Measurements from ENCODE around the gene ZNF124. TPM values are rescaled to one million over a fixed set of nuclear protein-coding genes. Genes with fewer than 3 reads are reported as not detected.

The ZNF124 gene
- total RNA-seq, 2 experiments from 2014 or later: 10.8 to 11.8 TPM

DNA sequence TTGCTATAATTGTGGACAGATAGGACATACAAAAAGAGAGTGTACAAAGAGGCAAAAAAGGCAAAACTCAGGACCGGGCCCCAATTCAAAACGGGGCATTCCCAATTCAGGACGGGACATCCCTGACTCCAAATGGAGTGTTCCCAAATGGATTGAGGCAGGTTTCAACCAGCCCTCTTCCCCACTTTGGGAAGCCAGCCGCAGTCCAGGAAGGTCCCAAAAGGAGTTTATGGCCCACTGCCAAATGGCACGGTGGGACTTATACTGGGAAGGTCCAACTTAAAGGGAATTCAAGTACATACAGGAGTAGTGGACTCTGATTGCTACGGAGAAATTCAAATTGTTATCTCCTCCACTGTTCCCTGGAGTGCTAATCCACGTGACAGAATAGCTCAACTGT, 64.1 kb downstream of the ZNF124 start:
- H3K4me3 Mint-ChIP-seq: no peak overlapping the region
- POLR2A ChIA-PET: no interaction called here
- peaks cover 8% of the 10 kb centered on the region for H3K9me3 Mint-ChIP-seq
- peaks cover 36% of the 10 kb centered on the region for H3K27me3 Mint-ChIP-seq
- H3K4me1 Mint-ChIP-seq (ENCODE audit: low read depth): peaks cover 20% of the 10 kb centered on the region
- peaks cover 9% of the 10 kb centered on the region for H3K36me3 Mint-ChIP-seq
- intact Hi-C loops (cut with micrococcal nuclease): loop anchor here (10.0 kb wide), 1 partner anchor 227 kb away; the partner anchor contains the start of gene ZNF496
- H3K27ac Mint-ChIP-seq: no peak overlapping the region
- CTCF ChIA-PET: interaction anchor here (0.7 kb wide), 1 partner anchor 266 kb away, joined by 3 read pairs; no protein-coding TSS in a partner anchor
- DNase-seq: no peak

DNA sequence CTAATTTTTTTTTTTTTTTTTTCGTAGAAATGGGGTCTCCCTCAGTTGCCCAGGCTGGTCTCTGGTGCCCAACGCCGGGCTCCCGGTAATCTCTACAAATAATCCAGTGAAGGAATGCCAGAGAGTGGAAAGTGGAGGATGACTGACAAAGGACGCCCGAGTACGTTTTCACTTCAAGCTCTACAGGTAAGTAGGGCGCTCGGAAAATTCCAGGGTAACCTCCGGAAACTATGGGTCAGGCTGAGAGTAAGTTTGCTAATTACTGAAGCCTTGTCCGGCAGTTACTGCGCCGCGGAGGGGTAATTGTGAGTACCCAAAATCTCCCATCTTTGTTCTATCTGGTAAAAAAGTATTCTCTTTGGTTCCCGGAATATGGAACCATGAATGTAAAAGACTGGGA, 65.9 kb downstream of the ZNF124 start:
- Mint-ChIP-seq H3K36me3 (peaks cover 25% of the 10 kb centered on the region), H3K9me3 (peaks cover 23% of the 10 kb centered on the region), H3K4me1 (ENCODE audit: low read depth) (peaks cover 23% of the 10 kb centered on the region), H3K4me3 (no peak overlapping the region), H3K27me3 (peaks cover 32% of the 10 kb centered on the region), H3K27ac (no peak overlapping the region)
- CTCF ChIA-PET: interaction anchor here (0.6 kb wide), 1 partner anchor 382 kb away, joined by 5 read pairs; the partner anchor contains the start of gene SCCPDH
- DNase-seq: no peak
- POLR2A ChIA-PET: interaction anchor here (0.9 kb wide), 1 partner anchor 28 kb away, joined by 3 read pairs; no protein-coding TSS in a partner anchor
- intact Hi-C loops (cut with micrococcal nuclease): loop anchor here (2.0 to 10.0 kb wide), 2 partner anchors 229 to 539 kb away; partner anchors contain the start of genes CNST, TFB2M and ZNF496

Small RNAs within 50 kb of the gene (microRNA-seq; reads per million reads assigned to microRNA genes)
- not detected for gene MIR3916 (ENCODE audit: borderline microRNAs expressed, borderline number of aligned reads, borderline replicate concordance)

Other genes with a start within 250 kb of the ZNF124 start
- 10 to 100 TPM; 35.8 to 40.3 TPM for gene AHCTF1, start 240.1 kb downstream of the ZNF124 start, total RNA-seq
- under 1 TPM; 0.74 to 0.99 TPM for gene ZNF695, start 164.0 kb downstream of the ZNF124 start, total RNA-seq
- 1 to 10 TPM; 3.9 to 4.5 TPM for gene ZNF670, start 93.2 kb downstream of the ZNF124 start, total RNA-seq
- gene ZNF669, start 67.7 kb downstream of the ZNF124 start, total RNA-seq: 1 to 10 TPM; 7.9 to 8.4 TPM
- not detected for gene VN1R5, start 84.1 kb upstream of the ZNF124 start, total RNA-seq
- 10 to 100 TPM; 10.6 to 12.0 TPM for gene ZNF496, start 159.8 kb upstream of the ZNF124 start, total RNA-seq
- 1 to 10 TPM in 1 of 2 experiments, under 1 TPM in 1; 0.97 to 1.5 TPM for gene NLRP3, start 244.2 kb upstream of the ZNF124 start, total RNA-seq

All from activated CD4-positive, alpha-beta memory T cell treated with anti-CD3 and anti-CD28 coated beads for 36 hours (primary cell).